NB4 (cell line): ENCODE data around the gene GNAO1.

Experiments
- MYC ChIP-seq: IDR thresholded peaks from 2 replicates; pipeline ENCODE4 v1.6.1; 2011; ENCODE audit warnings: low read depth, low read length
- POLR2A ChIP-seq: IDR thresholded peaks from 2 replicates; pipeline ENCODE4 v1.6.1; 2011; ENCODE audit warnings: mild to moderate bottlenecking; ENCODE audit not compliant: insufficient read length; ENCODE audit errors: extremely low read depth
- TF ChIP-seq, protein P1 (sequence below): IDR thresholded peaks from one replicate; pipeline ENCODE4 v1.5.1; 2012; ENCODE audit warnings: low read depth, low read length

DNA sequence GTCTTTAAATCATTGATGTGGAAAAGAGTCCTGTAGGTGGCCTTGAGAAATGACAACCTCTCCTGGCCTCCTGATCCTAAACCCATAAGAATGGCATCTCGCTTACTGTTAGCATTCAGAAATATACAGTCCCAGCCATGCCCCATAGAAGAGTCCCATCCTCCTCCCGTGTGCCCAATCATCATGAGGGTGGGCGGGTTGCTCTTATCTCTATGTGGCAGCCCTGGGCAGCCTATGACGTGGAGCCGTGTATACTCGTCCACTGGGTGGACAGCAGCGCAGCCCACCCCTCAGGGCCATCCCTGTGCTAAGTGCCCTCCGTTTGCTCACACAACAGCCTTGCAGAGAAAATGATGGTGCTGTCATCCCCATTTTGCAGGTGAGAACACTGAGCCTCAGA, 128.8 kb downstream of the GNAO1 start:
- TF ChIP-seq, protein P1, sequence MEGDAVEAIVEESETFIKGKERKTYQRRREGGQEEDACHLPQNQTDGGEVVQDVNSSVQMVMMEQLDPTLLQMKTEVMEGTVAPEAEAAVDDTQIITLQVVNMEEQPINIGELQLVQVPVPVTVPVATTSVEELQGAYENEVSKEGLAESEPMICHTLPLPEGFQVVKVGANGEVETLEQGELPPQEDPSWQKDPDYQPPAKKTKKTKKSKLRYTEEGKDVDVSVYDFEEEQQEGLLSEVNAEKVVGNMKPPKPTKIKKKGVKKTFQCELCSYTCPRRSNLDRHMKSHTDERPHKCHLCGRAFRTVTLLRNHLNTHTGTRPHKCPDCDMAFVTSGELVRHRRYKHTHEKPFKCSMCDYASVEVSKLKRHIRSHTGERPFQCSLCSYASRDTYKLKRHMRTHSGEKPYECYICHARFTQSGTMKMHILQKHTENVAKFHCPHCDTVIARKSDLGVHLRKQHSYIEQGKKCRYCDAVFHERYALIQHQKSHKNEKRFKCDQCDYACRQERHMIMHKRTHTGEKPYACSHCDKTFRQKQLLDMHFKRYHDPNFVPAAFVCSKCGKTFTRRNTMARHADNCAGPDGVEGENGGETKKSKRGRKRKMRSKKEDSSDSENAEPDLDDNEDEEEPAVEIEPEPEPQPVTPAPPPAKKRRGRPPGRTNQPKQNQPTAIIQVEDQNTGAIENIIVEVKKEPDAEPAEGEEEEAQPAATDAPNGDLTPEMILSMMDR, result no peak
- TF ChIP-seq POLR2A (no peak), MYC (no peak)
